Osteoblast (primary cell): ENCODE results near the gene HS3ST6. TPM values are rescaled to one million over a fixed set of nuclear protein-coding genes. Genes with fewer than 3 reads are reported as not detected.

Experiments used
- DNase-seq: peaks from one replicate; pipeline ENCODE4 v3.0.0; 2011; ENCODE audit warnings: low spot score, mixed read lengths; ENCODE audit not compliant: insufficient read length; ENCODE audit errors: missing footprints
- H2AFZ ChIP-seq: 2 replicates; pipeline ENCODE4 v1.6.0; 2011; ENCODE audit warnings: mild to moderate bottlenecking, low read length
- H3K27ac ChIP-seq: 2 replicates; pipeline ENCODE4 v1.5.1; 2011; ENCODE audit warnings: mild to moderate bottlenecking, low read depth, low read length, moderate library complexity
- H3K27me3 ChIP-seq: 2 replicates; pipeline ENCODE4 v1.6.0; 2012; ENCODE audit warnings: mild to moderate bottlenecking, control low read depth, inconsistent platforms, low read length, moderate library complexity; ENCODE audit not compliant: insufficient read depth
- H3K36me3 ChIP-seq: 2 replicates; pipeline ENCODE4 v1.5.1; 2011; ENCODE audit warnings: mild to moderate bottlenecking, low read length, control low read depth, moderate library complexity; ENCODE audit not compliant: insufficient read depth
- H3K4me1 ChIP-seq: 2 replicates; pipeline ENCODE4 v1.5.1; 2011; ENCODE audit warnings: mild to moderate bottlenecking, low read length, control low read depth, moderate library complexity; ENCODE audit not compliant: insufficient read depth
- H3K4me2 ChIP-seq: 2 replicates; pipeline ENCODE4 v1.6.0; 2011; ENCODE audit warnings: mild to moderate bottlenecking, low read length; ENCODE audit not compliant: insufficient read depth
- H3K4me3 ChIP-seq: fragments of 200-600 bp; sonication (generic); 3 replicates; pipeline ENCODE4 v1.5.1; 2012; ENCODE audit warnings: mild to moderate bottlenecking, low read length, inconsistent platforms; ENCODE audit not compliant: insufficient read depth
- H3K79me2 ChIP-seq: 2 replicates; pipeline ENCODE4 v1.6.0; 2012; ENCODE audit warnings: mild to moderate bottlenecking, low read length, control low read depth, inconsistent platforms; ENCODE audit not compliant: insufficient read depth
- H3K9me3 ChIP-seq: 2 replicates; pipeline ENCODE4 v1.5.1; 2011; ENCODE audit warnings: low read depth, low read length, control low read depth
- H4K20me1 ChIP-seq: 2 replicates; pipeline ENCODE4 v1.6.0; 2012; ENCODE audit warnings: mild to moderate bottlenecking, low read length, control low read depth; ENCODE audit not compliant: insufficient read depth
- CTCF ChIP-seq: IDR thresholded peaks from 2 replicates; pipeline ENCODE4 v1.5.1; 2011; ENCODE audit warnings: mild to moderate bottlenecking, low read depth, low read length, moderate library complexity; ENCODE audit errors: extremely low read depth
- total RNA-seq: library from RNA; depleted of rRNA; stranded (reverse); fragments of >200 nt; gene quantifications from 2 replicates; pipeline ENCODE4 v1.2.3, GENCODE V29; 2012

Gene HS3ST6
- total RNA-seq, 1 donor: not detected

- H3K4me3 ChIP-seq: no peak overlapping the region
- no peak overlapping the region for H3K27ac ChIP-seq
- H3K36me3 ChIP-seq: no peaks in the 10 kb centered on the region
- H4K20me1 ChIP-seq: no peaks in the 10 kb centered on the region
- H3K79me2 ChIP-seq: no peaks in the 10 kb centered on the region
- DNase-seq: no peak
- H3K27me3 ChIP-seq: peaks cover 25% of the 10 kb centered on the region
- H2AFZ ChIP-seq: no peak overlapping the region
- H3K4me1 ChIP-seq: no peaks in the 10 kb centered on the region
- TF ChIP-seq CTCF: no peak
- H3K9me3 ChIP-seq: no peaks in the 10 kb centered on the region
- H3K4me2 ChIP-seq: no peak overlapping the region
Measured at GRCh38 chr16:1879477-1879876, 38.7 kb downstream of the HS3ST6 start.

- DNase-seq: no peak
- Histone ChIP-seq H3K4me1 (no peaks in the 10 kb centered on the region), H3K27ac (no peak overlapping the region), H3K4me3 (no peak overlapping the region), H4K20me1 (no peaks in the 10 kb centered on the region), H3K36me3 (no peaks in the 10 kb centered on the region), H3K4me2 (no peak overlapping the region), H3K79me2 (no peaks in the 10 kb centered on the region), H2AFZ (no peak overlapping the region), H3K27me3 (peaks cover 32% of the 10 kb centered on the region), H3K9me3 (no peaks in the 10 kb centered on the region)
- TF ChIP-seq CTCF: no peak
Measured at GRCh38 chr16:1878256-1878655, 40.0 kb downstream of the HS3ST6 start.

- Histone ChIP-seq H3K27ac (no peak overlapping the region), H3K4me3 (no peak overlapping the region), H3K79me2 (no peaks in the 10 kb centered on the region), H3K36me3 (no peaks in the 10 kb centered on the region), H2AFZ (no peak overlapping the region), H3K9me3 (no peaks in the 10 kb centered on the region), H4K20me1 (no peaks in the 10 kb centered on the region), H3K4me1 (no peaks in the 10 kb centered on the region), H3K27me3 (peaks cover 34% of the 10 kb centered on the region), H3K4me2 (no peak overlapping the region)
- no peak for DNase-seq
- TF ChIP-seq CTCF: no peak
Measured at GRCh38 chr16:1877804-1878203, 40.4 kb downstream of the HS3ST6 start.

- no peak overlapping the region for H2AFZ ChIP-seq
Measured at GRCh38 chr16:1877089-1877488, 41.1 kb downstream of the HS3ST6 start.

More at GRCh38 chr16:1877089-1877488, 41.1 kb downstream of the HS3ST6 start:
- H3K4me3 ChIP-seq: no peak overlapping the region
- no peaks in the 10 kb centered on the region for H3K79me2 ChIP-seq
- no peak for DNase-seq
- no peaks in the 10 kb centered on the region for H3K36me3 ChIP-seq
- peaks cover 41% of the 10 kb centered on the region for H3K27me3 ChIP-seq
- H3K4me2 ChIP-seq: no peak overlapping the region
- no peak overlapping the region for H3K27ac ChIP-seq
- no peak for TF ChIP-seq CTCF
- H3K4me1 ChIP-seq: no peaks in the 10 kb centered on the region
- no peaks in the 10 kb centered on the region for H3K9me3 ChIP-seq
- H4K20me1 ChIP-seq: no peaks in the 10 kb centered on the region
